ENCODE data around the gene ZEB1.
"Not testable (repeated sequence)": the region's sequence is repeated elsewhere in the genome, so short reads cannot be mapped to it uniquely, and the experiment has no call there.

The ZEB1 gene

DNA sequence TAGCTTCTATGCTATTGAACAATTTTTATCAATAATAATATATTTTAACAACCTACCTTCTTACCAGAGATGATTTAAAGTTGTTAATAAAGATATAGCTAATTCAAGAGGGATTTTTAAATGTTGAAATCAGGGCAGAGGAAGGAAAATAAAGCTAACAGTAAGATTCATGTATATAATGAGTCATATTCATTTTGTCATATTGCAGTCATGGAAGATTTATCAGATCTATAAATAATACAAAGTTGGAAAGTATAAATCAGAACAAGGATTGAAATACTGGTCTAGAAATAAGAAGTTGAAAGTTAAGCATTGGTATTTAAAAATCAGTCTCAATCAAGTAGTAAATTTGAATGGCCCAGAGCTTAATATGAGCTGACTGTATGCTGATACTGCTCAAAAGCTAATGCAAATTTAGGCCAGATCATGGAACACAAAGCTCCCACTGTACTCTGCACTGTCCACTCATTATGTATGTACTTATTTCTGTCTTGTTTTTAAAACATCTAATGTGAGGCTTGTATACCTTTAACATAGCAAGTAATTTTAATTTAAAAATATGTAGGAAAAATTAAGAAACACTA, 196.9 kb downstream of the ZEB1 start:
- no peak for DNase-seq

DNA sequence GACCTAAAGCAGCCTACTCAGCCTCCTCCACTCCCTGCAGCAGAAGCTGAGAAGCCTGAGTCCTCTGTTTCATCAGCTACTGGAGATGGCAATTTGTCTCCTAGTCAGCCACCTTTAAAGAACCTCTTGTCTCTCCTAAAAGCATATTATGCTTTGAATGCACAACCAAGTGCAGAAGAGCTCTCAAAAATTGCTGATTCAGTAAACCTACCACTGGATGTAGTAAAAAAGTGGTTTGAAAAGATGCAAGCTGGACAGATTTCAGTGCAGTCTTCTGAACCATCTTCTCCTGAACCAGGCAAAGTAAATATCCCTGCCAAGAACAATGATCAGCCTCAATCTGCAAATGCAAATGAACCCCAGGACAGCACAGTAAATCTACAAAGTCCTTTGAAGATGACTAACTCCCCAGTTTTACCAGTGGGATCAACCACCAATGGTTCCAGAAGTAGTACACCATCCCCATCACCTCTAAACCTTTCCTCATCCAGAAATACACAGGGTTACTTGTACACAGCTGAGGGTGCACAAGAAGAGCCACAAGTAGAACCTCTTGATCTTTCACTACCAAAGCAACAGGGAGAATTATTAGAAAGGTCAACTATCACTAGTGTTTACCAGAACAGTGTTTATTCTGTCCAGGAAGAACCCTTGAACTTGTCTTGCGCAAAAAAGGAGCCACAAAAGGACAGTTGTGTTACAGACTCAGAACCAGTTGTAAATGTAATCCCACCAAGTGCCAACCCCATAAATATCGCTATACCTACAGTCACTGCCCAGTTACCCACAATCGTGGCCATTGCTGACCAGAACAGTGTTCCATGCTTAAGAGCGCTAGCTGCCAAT, 202.2 kb downstream of the ZEB1 start:
- DNase-seq: no peak

DNA sequence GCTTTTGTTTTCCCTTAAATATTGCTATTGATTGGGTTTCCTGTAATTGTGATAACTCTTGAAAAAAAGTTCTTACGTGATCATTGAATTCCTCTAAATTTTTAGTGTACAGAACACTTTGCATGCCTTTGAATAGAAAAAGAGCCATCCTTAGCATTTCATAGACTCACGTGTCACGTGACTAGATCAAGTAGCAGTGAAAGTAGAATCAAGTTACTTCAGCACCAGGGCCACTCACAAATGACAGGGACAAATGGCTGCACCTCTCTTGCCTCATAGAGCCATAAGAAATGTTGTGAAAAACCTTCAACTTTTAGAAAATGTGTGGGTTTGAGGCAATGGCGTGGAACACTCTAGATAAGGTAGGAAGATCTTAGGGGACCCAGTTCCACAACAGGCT, 203.8 kb downstream of the ZEB1 start:
- no peak for DNase-seq

DNA sequence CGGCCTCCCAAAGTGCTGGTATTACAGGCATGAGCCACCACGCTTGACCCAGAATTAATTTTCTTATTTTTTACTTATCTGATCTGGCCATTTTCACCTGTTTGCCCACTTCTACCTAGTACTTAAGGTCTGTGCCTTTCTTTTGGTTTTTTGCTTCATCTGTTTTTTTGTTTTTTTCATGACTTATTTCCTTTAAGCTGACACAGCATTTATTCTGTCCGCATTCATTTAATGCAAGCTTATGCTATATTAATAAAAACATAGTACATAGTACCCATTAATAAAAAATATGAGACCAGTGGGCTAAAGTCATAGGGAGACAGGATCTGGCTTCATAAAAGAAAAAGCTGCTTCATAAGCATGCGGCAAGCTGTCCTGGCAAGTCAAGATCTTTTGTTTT, 205.4 kb downstream of the ZEB1 start:
- no peak for DNase-seq

DNA sequence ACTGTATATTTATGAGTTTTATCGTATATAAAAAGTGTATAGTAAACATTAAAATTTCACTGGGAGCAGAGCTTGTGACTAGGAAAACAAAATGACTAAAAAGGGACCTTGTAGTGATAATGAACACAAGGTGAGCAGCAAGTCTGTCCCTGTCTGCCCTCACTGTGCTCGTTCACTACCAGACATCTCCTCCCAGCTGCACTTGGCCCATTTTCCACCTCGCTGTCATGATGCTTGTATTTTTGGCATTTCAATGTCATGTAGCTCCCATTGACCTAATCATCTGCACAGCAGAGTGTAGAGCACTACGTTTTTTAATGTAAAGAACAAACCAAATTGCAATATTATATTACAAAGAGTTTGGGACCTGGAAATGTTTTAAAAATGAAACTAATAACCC, 207.2 kb downstream of the ZEB1 start:
- DNase-seq: no peak

DNA sequence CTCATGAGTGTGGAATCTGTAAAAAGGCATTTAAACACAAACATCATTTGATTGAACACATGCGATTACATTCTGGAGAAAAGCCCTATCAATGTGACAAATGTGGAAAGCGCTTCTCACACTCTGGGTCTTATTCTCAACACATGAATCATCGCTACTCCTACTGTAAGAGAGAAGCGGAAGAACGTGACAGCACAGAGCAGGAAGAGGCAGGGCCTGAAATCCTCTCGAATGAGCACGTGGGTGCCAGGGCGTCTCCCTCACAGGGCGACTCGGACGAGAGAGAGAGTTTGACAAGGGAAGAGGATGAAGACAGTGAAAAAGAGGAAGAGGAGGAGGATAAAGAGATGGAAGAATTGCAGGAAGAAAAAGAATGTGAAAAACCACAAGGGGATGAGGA, 207.7 kb downstream of the ZEB1 start:
- DNase-seq: no peak

DNA sequence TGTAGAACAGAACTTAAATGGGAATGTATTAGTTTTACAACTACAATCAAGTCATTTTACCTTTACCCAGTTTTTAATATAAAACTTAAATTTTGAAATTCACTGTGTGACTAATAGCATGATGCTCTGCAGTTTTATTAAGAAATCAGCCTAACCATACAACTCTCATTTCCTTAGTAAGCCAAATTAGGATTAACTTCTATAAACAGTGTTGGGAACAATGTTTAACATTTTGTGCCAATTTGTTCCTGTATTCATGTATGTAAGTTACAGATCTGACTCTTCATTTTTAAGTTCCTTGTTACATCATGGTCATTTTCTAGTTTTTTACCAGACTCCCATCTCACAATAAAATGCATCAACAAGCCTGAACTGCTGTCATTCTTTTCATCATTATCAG, 209.8 kb downstream of the ZEB1 start:
- DNase-seq: no peak

DNA sequence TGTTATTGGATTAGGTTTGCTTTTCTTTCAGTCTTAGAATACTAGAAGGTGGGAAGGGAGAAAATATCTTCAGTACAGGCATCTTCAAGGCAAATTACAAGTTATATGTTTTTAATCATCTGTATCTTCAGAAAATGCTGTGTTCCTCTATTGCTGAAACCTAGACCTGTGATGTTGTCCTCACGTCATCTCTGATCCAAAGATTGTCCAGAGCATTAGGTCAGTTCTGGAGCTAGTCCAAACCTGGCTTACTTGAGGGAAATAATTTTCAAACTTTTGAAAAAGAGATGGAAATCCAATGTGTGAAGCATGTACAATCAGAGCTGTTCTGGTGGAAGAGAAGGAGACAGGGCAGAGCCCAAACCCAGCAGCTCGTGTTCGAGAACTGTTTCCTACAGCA, 217.3 kb downstream of the ZEB1 start:
- no peak for DNase-seq

GRCh38 chr10:31549896-31550295, 230.9 kb downstream of the ZEB1 start:
- no peak for DNase-seq

DNA sequence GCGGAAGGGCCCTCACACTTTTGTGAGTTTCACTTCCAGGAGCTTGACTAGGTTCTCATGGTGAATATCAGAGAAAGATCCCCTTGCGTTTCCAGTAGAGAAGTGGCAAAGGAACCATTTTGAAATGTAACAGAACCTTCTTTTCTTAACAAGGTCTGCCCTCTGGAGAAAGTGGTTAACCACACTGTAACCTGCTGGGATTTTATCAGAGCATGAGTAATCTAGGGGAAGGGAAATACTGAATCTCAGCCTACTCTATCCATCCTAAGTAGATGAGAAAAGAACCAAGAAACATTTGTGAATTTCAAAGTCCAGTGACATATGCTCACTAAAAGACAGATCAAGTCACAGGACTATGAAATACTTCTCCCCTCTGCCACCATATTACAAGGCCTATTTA, 235.5 kb downstream of the ZEB1 start:
- no peak for DNase-seq

- no peak for DNase-seq
These were observed 238.8 kb downstream of the ZEB1 start for GRCh38 chr10:31557854-31558253.

- DNase-seq: not testable (repeated sequence)
These were observed 249.3 kb downstream of the ZEB1 start for GRCh38 chr10:31568252-31568861.

DNA sequence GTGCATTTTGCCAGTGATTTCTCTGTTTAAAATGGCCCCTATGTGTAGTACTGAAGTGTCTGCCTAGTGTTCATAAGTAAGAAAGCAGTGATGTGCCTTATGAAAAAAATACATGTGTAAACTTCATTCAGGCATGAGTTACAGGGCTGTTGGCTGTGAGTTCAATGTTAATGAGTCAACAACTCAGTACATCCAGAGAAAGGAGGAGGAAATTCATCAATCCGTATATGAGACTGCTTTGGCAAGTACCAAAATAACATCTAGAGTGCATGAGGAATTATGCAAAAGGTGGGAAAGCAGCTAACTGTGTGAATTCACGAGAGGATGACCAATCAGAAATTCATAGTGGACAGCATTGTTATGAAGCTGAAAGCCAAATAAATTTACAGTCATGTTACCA, 255.6 kb downstream of the ZEB1 start:
- DNase-seq: no peak

GRCh38 chr10:31578181-31578852, 259.3 kb downstream of the ZEB1 start:
- no peak for DNase-seq

GRCh38 chr10:31578951-31579350, 259.9 kb downstream of the ZEB1 start:
- no peak for DNase-seq

Data from NCI-H2081 treated with DMSO at 0.1 percent for 48 hours (cell line).